Keratinocyte (primary cell): Measurements from ENCODE around the gene ACO2. TPM values are rescaled to one million over a fixed set of nuclear protein-coding genes. Genes with fewer than 3 reads are reported as not detected.

Experiments
- DNase-seq: peaks from one replicate; pipeline ENCODE4 v3.0.0-alpha.2; 2011; ENCODE audit warnings: low read depth, missing footprints, low spot score
- FAIRE-seq: peaks from 2 replicates; lab custom pipeline; 2011; peaks lifted over from hg19 to GRCh38; lab: Jason Lieb, UNC
- H2AFZ ChIP-seq: 2 replicates; pipeline ENCODE4 v1.6.0; 2012; ENCODE audit warnings: low read length, control low read depth, inconsistent platforms; ENCODE audit not compliant: control insufficient read depth
- H3K27ac ChIP-seq: 2 replicates; pipeline ENCODE4 v1.5.1; 2011; ENCODE audit warnings: low read length; ENCODE audit not compliant: control insufficient read depth, insufficient read depth
- H3K27me3 ChIP-seq: 3 replicates; pipeline ENCODE4 v1.6.0; 2011; ENCODE audit warnings: low read length; ENCODE audit not compliant: control insufficient read depth, insufficient read depth; ENCODE audit errors: extremely low read depth
- H3K36me3 ChIP-seq, 2 experiments: 2 replicates in 1 of 2; 3 replicates in 1 of 2; pipeline ENCODE4 v1.5.1; 2011; ENCODE audit warnings: low read length in 2 of 2, mild to moderate bottlenecking in 1 of 2; ENCODE audit not compliant: control insufficient read depth in 2 of 2, insufficient read depth in 2 of 2; ENCODE audit errors: extremely low read depth in 1 of 2
- H3K4me1 ChIP-seq: 3 replicates; pipeline ENCODE4 v1.5.1; 2011; ENCODE audit warnings: low read length; ENCODE audit not compliant: control insufficient read depth, insufficient read depth; ENCODE audit errors: extremely low read depth
- H3K4me2 ChIP-seq: 3 replicates; pipeline ENCODE4 v1.6.0; 2011; ENCODE audit warnings: low read depth, low read length; ENCODE audit not compliant: control insufficient read depth, insufficient read depth; ENCODE audit errors: extremely low read depth
- H3K4me3 ChIP-seq, 3 experiments: fragments of 200-600 bp in 1 of 3; sonication (generic) in 1 of 3; 2 replicates in 2 of 3; 3 replicates in 1 of 3; pipeline ENCODE4 v1.5.1; 2011 to 2016; ENCODE audit warnings: low read length in 3 of 3, mild to moderate bottlenecking in 3 of 3, control low read depth in 2 of 3, inconsistent platforms in 1 of 3, low read depth in 1 of 3, mixed read lengths in 1 of 3, mixed run types in 1 of 3, moderate library complexity in 1 of 3; ENCODE audit not compliant: control insufficient read depth in 2 of 3, insufficient read depth in 2 of 3; ENCODE audit errors: extremely low read depth in 1 of 3
- H3K79me2 ChIP-seq: 2 replicates; pipeline ENCODE4 v1.6.0; 2012; ENCODE audit warnings: low read length; ENCODE audit not compliant: control insufficient read depth, insufficient read depth
- H3K9ac ChIP-seq: 3 replicates; pipeline ENCODE4 v1.6.0; 2011; ENCODE audit warnings: low read length; ENCODE audit not compliant: control insufficient read depth, insufficient read depth; ENCODE audit errors: extremely low read depth
- H3K9me1 ChIP-seq: 3 replicates; pipeline ENCODE4 v1.6.0; 2011; ENCODE audit warnings: low read length; ENCODE audit not compliant: control insufficient read depth, insufficient read depth; ENCODE audit errors: extremely low read depth
- H3K9me3 ChIP-seq: 2 replicates; pipeline ENCODE4 v1.5.1; 2012; ENCODE audit warnings: low read depth, low read length; ENCODE audit not compliant: control insufficient read depth
- H4K20me1 ChIP-seq: 3 replicates; pipeline ENCODE4 v1.6.0; 2011; ENCODE audit warnings: low read length; ENCODE audit not compliant: control insufficient read depth, insufficient read depth; ENCODE audit errors: extremely low read depth
- EZH2 ChIP-seq: IDR thresholded peaks from one replicate; pipeline ENCODE4 v1.6.1; 2012; ENCODE audit warnings: inconsistent platforms, mild to moderate bottlenecking, low read length, moderate library complexity
- dilution Hi-C: fragments of 300-500 bp; cut with MboI; formaldehyde crosslinking; loops from one replicate; pipeline ENCODE4 v1.7.0; 2020; ENCODE audit warnings: low sequenced_read_pairs; ENCODE audit not compliant: extremely low pct_ligation_motif_present
- polyA plus RNA-seq, 5 experiments: library from polyadenylated mRNA; depleted of rRNA in 3 of 5; stranded (reverse) in 3 of 5; stranded (forward) in 1 of 5; unstranded in 1 of 5; fragments of >200 nt; gene quantifications; 1 replicate in 1 of 5; 2 replicates in 3 of 5; 3 replicates in 1 of 5; pipeline versions ENCODE4 v1.2.1 to v1.2.3, GENCODE V29; 2011 to 2012; ENCODE audit warnings: missing spikeins in 2 of 5, low read depth in 1 of 5, low replicate concordance in 1 of 5
- TF ChIP-seq, protein P1 (sequence below), 3 experiments: IDR thresholded peaks in 1 of 3; conservative IDR thresholded peaks in 1 of 3; optimal IDR thresholded peaks in 1 of 3; 2 replicates in 2 of 3; 3 replicates in 1 of 3; pipeline versions ENCODE3 to v1.5.1; 2011; ENCODE audit warnings: low read length in 3 of 3, mild to moderate bottlenecking in 3 of 3, moderate library complexity in 2 of 3, control low read depth in 1 of 3, inconsistent platforms in 1 of 3; ENCODE audit not compliant: insufficient read depth in 2 of 3; ENCODE audit errors: extremely low read depth in 1 of 3

The ACO2 gene
- polyA plus RNA-seq, 1 donor (not counting 4 experiments of a cell fraction or from before 2014, with no cell fraction given) = 37.2 TPM

DNA sequence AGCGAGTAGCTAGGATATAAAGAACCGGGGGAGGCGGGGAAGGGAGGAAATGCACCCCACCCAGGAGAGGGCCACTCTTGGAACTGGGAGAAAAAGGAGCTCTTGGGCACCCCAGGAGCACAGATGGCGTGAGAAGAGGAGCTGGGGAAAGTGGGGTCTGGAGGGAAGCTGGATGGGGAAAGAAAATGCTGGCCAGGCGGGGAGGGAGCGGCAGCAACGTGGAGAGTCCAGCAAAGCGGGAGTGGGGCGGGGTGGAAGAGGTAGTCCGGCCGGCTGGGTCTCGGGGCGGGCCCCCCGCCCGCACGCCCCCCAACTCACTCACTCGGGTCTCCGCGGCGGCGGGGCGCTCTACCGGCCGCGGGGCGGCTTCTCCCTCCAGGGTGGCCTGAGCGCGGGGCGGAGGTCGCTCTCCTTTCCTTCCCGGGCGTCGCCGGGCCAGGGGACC is 22.8 kb upstream of the ACO2 start:
- H2AFZ ChIP-seq = no peak overlapping the region
- DNase-seq (no peak), FAIRE-seq (no peak)
- peak overlapping the region; percentile 95 for H3K27ac ChIP-seq
- H3K4me3 ChIP-seq = peak overlapping the region; percentile 71 to 100 (median 97)
- H3K4me1 ChIP-seq = peaks cover 15% of the 10 kb centered on the region
- peak overlapping the region; percentile 96 for H3K9ac ChIP-seq
- H3K4me2 ChIP-seq = peak overlapping the region; percentile 99
- dilution Hi-C loops = no loop called here
- H3K9me1 ChIP-seq = no peaks in the 10 kb centered on the region
- H3K27me3 ChIP-seq = no peaks in the 10 kb centered on the region
- H3K36me3 ChIP-seq = peaks cover 9 to 14% of the 10 kb centered on the region in 2 experiments
- peaks cover 5% of the 10 kb centered on the region for H4K20me1 ChIP-seq
- H3K9me3 ChIP-seq = no peaks in the 10 kb centered on the region
- peaks cover 54% of the 10 kb centered on the region for H3K79me2 ChIP-seq
- TF ChIP-seq, protein P1, sequence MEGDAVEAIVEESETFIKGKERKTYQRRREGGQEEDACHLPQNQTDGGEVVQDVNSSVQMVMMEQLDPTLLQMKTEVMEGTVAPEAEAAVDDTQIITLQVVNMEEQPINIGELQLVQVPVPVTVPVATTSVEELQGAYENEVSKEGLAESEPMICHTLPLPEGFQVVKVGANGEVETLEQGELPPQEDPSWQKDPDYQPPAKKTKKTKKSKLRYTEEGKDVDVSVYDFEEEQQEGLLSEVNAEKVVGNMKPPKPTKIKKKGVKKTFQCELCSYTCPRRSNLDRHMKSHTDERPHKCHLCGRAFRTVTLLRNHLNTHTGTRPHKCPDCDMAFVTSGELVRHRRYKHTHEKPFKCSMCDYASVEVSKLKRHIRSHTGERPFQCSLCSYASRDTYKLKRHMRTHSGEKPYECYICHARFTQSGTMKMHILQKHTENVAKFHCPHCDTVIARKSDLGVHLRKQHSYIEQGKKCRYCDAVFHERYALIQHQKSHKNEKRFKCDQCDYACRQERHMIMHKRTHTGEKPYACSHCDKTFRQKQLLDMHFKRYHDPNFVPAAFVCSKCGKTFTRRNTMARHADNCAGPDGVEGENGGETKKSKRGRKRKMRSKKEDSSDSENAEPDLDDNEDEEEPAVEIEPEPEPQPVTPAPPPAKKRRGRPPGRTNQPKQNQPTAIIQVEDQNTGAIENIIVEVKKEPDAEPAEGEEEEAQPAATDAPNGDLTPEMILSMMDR (optimal IDR thresholded peaks at IDR 0.05 in 1 of 3, IDR thresholded peaks at IDR 0.05 in 1 of 3, conservative IDR thresholded peaks at IDR 0.05 in 1 of 3; ENCODE audit: extremely low read depth in 1 of 3, insufficient read depth in 2 of 3, low read length in 3 of 3) = no peak
- no peak for TF ChIP-seq EZH2

DNA sequence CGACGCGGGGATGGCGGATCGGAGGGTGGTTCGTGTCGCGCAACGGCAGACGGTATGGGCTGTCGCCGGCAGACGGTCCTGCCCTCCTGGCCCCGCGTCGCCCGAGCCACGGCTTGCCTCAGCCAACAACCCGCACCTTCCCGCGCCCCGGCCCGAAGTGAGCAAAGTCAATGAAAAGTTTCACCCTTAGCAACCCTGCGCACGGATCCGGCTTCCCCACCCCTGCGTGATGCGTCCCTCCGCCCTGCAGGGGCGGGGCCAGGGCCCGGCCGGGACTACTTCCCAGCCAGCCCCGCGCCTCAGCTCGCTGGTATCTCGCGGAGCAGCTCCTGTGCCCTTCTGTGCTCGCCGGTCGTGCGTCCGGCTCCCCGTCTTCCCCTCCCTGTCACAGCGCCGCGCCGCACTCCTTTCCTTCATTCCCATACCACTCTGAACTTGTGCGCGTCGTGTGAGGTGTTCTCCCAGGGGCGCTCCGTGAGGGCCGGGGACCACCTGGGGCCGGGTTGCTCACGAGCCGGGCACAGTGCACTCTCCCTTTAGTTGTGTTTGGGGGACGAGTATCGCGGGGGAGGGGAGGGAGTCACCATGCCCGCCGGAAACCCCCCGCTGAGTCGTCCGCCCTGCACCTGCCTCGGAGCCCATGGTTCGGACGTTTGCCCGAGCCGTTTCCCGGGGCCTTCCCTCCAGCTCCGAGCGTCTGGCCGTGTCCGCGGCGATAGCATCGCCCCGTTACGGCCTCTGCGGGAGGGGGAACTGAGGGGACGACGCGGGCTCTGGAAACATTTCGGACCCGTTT is 22.1 kb upstream of the ACO2 start, which contains the start of gene TOB2:
Gene TOB2 (minus strand): TSS at position 163 of the 796 bp plus-strand sequence. CDS start 9,456 bp downstream, outside the sequence.
- Histone ChIP-seq H4K20me1 (peaks cover 5% of the 10 kb centered on the region), H3K4me3 (peak within 1 kb of the TSS; percentile 71 to 100 (median 97)), H3K36me3 (peaks cover 7 to 14% of the 10 kb centered on the region in 2 experiments), H3K4me1 (peaks cover 15% of the 10 kb centered on the region), H3K9ac (peak within 1 kb of the TSS; percentile 96), H3K79me2 (peaks cover 48% of the 10 kb centered on the region), H3K9me3 (no peaks in the 10 kb centered on the region), H3K27ac (peak within 1 kb of the TSS; percentile 95), H2AFZ (peak within 1 kb of the TSS; percentile 60), H3K9me1 (no peaks in the 10 kb centered on the region), H3K4me2 (peak within 1 kb of the TSS; percentile 99), H3K27me3 (no peaks in the 10 kb centered on the region)
- peak; percentile 68 for DNase-seq
- dilution Hi-C loops = no loop called here
- no peak for TF ChIP-seq EZH2
- TF ChIP-seq, protein P1 (optimal IDR thresholded peaks at IDR 0.05 in 1 of 3, IDR thresholded peaks at IDR 0.05 in 1 of 3, conservative IDR thresholded peaks at IDR 0.05 in 1 of 3; ENCODE audit: extremely low read depth in 1 of 3, insufficient read depth in 2 of 3, low read length in 3 of 3) = no peak
- FAIRE-seq = no peak
